Measurements from ENCODE around the gene CYP46A1.

Gene CYP46A1

DNA sequence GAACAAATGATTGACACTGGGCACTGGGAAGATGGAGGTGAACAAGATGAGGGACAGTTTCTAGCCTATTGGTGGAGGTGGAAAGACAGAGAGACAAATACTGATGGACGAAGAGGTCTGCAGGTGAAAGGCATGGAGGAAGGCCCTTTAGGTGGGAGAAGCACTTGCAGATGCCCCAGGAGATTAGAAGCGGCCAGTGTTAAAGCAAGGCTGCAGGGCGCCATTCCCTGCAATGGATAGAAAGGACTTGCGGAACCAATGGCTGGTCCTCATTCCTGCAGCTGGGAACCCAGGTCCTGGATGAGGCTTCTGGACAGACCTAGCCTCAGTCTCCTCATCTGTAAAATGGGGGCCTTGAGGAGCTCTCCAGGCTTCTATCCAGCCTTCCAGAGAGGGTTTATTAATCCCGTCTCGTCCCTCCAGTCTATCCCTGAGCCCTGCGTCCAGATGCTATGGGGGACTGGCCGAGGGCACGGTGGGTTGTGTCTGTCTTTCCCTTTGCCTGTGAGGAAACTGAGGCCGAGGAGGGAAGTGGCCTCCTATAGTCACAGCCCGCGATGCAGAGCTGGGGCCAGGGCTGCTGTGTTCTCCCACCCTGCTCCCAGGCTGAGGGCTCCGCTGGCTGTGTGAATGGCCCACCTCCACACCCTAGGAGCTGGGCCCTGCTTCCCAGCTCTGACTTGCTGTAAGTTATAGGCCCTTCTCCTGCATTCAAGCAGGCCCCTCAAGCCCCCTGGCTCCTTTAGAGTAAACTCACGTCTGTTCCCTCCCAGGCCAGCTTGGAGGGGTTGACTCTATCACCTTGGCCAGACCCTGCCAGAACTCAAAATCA lies 33.0 kb downstream of the CYP46A1 start:
- DNase-seq: no peak

DNA sequence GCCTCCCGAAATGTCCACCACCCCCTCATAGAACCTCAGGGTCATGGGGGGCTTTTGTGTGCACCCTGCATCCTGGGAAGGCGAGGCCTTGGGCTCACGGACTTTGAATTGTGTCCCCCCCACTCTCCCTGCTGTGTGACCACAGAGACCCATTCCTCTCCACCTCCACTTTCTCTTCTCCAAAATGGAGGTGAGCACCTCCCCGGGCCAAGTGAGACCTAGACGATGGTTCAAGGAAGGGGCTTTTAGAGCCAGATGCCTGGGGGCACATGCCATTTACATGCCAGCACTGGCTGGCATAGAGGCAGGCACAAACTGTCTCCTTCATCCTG lies 33.5 kb downstream of the CYP46A1 start:
- no peak for DNase-seq

DNA sequence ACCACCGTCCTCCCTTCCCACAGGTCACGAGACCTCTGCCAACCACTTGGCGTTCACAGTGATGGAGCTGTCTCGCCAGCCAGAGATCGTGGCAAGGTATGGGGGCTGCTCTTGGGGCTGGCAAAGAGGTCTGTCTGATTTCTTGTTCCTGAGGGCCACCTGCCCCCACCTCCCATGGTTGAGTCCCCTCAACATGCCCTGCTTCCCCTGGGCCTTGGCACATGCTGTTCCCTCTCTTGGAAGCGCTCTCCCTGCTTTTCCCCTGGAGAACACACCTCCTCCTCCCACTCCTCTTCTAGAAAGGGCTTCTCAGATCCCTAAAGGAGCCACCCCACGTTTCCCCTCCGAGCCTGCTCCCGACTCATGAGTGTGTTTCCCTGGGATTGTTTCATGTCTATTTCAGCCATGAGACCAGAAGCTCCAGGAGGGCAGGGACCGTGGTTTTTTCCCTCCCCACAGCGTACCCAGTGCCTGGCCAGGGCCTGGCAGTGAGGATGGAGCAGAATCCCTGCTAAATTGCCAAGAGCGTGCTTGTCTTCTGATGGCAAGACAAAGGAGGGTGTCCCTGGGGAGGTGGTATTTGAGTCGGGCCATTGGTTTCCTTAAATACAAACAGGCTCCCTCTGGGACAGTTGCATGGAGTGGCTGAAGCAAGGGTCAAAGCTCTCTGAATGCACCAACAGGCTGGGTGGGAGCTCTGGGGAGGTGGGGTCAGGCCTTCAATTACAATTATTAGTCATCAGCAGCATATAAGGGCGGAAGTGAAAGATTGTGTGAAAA lies 34.1 kb downstream of the CYP46A1 start:
- peak; percentile 78 for DNase-seq

DNA sequence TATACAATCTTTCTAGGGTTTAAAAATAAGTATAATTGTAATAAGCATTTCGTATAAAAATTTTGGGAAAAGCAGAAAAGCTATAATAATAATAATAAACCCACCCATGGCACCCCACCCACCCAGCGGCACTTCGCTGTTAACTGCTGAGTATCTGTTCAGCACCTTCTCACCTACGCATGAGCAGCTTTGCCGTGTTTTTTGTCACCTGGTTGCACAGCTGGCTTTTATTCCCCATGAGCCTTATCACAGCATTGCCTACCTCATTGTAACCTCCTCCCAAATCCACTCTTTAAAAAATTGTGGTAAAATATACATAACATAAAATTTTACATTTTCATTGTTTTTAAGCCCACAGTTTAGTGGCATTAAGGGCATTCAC lies 34.7 kb downstream of the CYP46A1 start:
- peak; percentile 6 for DNase-seq

DNA sequence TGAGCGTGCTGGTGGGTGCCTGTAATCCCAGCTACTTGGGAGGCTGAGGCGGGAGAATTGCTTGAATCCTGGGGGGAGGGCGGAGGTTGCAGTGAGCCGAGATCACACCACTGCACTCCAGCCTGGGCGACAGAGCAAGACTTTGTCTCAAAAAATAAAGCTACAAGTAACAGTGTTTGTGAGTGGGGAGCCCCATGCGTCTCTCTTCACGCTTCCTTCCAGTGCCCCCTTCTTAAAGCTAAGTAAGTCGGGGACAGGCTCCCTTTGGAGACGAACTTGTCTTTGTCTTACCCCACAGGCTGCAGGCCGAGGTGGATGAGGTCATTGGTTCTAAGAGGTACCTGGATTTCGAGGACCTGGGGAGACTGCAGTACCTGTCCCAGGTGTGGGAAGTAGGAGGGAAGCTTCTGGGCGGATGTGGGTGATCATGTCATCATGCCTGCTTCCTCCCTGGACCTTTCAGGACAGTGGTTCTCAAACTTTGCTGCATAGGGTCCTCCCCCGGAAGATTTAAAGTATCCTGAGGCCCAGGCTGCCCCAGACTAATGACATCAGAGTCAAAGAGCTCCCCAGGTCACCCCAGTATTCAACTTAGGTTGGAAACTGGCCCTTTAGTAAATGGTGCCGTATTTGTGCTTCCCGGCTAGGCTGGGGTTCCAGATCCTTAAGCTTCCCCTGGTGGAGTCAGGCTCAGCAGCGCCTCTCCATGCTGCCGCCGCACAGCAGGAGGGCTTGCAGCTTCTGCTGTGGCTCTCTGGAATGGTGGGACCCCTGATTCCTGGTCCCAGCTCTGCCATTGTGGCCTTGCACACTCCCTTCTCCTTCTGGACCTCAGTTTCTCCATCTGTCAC lies 37.1 kb downstream of the CYP46A1 start:
- no peak for DNase-seq

DNA sequence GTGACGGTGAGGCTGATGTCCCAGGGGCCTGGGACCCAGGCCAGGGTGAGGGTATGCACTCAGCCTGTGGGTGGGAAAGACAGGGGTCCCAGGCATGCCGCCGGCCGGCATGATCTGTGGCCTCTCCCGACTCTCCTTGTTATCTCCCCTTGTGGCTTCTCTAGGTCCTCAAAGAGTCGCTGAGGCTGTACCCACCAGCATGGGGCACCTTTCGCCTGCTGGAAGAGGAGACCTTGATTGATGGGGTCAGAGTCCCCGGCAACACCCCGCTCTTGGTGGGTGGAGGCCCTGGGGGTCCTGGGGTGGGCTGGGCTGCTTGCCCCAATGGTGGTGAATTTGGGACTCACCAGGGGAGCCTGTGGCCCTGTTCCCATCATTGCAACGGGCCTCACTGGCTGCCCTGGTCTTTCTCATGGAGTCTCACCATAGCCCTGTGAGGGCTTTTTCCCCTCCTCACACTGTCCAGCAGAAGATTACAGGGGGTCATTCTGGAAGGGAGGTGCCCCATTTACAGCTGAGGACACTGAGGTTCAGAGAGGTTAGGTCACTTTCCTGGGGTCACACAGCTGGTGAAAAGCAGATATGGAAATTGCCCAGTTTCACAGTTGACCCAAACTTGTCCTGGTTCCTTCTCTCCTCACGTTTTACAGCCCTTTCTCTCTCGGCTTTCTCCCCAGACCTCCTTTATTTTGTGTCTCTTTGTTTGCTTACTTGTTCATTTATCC lies 37.9 kb downstream of the CYP46A1 start:
- no peak for DNase-seq

DNA sequence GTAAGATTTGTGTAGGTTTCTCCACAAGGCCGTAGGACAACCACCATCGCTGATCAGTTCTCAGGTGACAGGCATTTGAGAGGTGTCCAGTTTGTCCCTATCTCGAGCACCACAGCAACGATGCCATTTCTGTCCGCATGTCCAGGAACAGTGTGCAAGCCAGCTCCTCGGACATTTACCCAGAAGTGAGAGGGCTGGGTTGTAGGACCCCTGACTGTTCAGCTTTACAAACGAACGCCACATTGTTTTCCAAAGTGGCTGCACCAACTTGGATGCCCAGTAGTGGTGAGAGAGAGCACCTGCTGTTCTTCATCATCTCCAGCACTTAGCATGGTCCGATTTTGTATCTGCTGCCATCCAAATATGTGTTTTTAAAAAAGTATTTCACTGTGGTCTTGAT lies 38.6 kb downstream of the CYP46A1 start:
- no peak for DNase-seq

DNA sequence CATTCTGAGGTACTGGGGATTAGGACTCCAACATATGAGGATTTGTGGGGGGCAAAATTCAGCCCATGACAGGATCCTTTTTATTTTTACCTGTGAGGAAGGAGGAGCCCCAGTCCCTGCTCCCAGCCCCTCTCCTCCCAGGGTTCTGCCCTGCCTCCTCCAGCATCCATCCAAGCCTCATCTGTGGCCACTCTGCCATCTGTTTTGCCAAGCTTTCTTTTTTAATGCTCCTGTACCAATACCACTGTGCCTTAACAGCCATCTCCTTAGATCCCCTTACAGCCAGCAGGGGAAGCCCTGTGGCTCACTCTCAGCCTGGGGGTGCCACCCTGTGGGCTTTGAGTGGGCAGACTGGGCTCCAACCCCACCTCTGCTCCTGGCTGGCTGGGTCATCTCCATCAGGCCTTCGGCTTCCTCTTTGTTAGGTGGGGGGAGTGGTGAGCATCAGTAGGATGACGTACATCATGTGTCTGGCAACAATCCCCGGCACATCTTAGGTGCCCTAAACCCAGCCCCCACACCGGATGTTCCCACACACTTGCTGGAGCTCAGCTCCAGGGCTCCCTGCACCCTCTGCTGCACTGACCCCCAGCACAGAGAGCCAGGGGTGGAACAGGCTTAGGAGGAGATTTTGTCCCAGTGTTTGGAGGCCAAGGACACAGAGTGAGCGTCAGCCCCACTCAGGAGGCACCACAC lies 40.2 kb downstream of the CYP46A1 start:
- DNase-seq: no peak

DNA sequence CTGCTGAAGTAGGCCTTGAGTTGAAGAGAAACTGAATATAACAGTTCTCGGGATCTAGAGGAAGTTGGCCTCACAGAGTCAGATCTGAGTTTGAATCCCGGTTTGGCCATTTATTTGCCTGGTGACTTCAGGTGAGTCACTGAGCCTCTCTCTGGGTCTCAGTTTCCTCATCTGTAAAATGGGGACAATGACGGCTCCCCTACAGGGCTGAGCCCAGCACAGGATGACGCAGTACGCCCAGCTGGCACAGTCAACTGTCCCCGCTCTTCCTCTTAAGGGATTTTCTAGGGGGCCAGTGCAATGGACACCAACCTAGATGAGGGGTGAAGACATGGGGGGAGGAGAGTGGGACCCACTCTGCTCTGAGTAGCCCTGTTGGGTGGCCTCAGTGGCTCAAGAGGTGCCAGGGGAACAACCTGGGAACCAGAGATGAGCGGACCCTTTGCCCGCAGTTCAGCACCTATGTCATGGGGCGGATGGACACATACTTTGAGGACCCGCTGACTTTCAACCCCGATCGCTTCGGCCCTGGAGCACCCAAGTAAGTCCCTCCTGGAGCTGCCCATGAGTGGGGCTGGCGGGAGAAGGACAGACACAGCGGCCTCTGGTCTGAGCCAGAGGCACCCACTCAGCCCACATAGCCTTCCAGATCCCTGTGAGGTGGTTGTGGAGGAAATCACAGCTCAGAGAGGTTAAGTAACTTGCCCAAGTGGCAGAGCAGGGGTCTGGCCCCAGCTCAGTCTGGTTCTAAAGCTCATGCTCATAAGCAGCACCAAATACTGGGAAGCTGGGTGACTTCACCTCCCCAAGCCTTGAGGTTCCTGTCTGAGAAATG lies 41.1 kb downstream of the CYP46A1 start:
- DNase-seq: no peak

DNA sequence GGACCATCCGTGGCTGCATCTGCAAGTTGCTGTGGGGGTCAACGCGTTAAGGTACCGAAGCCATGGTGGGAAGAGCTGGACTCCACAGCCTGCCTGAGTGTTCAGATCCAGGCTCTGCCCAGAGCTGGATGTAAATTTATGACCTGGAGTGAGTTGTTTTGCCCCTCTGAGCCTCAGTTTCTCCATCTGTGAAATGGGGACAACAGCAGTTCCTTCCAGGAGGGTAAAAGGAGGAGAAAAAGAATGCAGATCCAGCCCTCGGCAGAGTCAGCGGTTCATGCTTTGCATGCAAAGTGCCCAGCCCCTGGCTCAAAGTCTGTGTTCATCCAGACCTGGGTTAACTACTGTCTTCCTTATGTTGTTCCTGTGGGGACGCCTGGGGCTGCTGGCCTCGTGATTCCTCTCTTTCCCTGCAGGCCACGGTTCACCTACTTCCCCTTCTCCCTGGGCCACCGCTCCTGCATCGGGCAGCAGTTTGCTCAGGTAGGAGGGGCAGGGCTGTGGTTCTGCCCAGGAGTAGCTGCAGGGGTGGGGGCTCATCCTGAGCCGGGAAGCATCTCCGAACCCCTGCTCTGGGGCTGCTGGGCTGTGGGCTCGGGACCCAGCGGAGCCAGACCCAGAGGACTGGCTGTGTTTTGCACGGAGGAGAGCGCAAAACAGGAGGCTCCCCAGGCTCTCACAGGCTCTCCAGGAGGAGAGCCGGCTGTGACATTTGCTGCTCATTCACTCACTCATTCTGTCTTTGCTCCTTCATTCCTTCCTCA lies 41.9 kb downstream of the CYP46A1 start:
- no peak for DNase-seq

DNA sequence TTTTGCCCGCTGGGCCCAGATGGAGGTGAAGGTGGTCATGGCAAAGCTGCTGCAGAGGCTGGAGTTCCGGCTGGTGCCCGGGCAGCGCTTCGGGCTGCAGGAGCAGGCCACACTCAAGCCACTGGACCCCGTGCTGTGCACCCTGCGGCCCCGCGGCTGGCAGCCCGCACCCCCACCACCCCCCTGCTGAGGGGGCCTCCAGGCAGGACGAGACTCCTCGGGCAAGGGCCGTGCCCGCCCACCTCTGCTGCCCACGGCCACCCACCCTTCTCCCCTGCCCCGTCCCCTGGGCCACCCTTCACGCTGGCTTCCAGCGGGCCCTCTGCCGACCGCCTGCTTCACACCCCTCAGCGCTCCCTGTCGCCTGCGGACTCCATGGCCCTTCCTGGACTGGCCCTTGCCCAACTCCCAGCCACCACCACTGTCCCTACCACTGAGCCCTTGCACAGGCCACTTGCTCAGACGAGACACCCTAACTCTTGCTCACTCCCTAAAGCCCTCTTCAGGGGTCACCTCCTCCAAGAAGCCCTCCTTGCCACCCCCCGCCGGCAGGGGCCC lies 42.5 kb downstream of the CYP46A1 start:
- DNase-seq: no peak

DNA sequence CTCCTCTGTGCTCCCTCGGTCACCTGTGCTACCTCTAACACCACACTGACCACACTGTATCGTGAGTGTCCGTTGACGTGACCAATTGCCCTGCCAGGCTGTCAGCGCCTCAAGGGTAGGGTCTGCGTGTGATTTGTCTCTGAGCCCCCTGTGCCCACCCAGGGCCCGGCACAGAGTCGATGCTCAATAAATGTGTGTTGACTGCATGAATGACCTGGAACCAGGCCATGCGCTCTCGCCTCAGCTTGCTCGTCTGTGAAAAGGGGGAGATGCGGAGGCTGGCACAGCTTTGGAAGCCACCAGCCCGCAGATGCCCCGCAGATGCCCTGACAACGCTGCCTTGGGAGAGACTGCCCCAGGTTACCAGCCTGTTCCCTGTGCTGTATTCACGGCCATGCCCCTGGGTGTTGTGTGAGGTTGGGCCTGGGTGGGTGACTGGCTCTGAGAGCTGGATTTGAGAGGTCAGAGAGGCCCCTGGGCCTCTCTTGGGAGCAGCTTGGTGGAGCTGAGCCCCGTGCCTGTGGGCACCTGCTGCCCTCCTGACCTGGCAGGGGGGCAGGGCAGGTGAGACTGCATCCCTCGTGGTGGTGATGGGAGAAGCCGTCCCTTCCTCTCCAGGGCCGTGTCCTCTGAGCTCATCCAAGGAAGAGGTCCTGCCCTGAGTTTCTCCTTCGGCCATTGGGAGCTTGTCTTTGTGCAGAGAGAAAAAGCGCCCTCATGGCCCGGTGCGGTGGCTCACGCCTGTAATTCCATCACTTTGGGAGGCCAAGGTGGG lies 43.2 kb downstream of the CYP46A1 start:
- DNase-seq: no peak

DNA sequence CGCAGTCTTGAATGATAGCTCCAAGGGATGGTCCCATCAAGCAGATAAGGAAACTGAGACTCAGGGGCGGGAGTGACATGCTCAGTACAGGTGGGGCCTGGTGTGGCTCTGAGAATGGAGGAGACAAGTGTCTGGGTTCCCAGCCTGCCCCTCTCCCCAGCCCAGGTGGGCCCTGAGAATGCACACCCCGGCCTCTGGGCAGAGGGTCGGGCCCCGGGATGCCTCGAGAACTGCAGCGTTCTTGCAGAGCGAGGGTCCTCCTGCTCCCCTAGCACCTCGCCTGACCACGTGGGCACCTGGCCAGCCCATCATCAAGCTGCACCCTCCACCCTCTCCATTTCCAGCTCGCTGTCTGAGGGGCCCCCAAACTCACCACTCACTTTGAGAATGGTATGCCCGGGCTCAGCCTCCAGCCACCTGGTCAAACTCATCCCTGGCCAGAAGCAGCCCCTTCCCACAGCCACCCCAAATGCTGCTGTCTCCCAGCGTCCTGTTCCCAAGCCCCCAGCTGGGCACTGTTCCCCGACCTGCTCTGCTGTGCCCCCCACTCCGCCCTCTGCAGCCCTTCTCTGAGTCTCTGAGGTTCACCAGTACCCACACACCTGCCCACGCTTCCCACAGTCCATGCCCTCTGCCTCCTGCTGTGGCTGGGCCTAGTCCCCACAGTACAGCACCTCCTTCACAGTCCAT lies 44.3 kb downstream of the CYP46A1 start:
- DNase-seq: no peak

DNA sequence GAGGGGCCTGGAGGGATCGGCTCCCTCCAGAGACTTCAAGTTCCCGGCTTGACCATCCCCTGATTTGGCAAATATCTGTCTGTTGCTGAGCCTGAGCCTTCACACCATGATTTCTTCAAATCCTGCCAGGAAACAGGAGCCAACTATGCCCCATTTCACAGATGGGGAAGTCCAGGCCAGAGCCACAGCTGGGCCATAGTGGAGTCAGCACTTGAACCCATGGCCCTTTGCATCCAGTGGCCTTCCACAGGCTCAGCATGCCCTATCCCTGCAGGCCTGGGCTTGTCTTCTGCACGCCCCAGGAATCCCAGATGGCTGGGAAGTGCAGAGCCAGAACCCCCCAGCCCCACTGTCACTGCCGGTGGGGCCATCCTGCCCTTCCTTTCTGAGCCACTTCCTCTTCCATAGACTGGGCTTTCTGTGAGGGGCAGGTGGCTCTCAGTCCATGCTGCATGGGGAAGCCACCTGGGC lies 44.9 kb downstream of the CYP46A1 start:
- DNase-seq: no peak

DNA sequence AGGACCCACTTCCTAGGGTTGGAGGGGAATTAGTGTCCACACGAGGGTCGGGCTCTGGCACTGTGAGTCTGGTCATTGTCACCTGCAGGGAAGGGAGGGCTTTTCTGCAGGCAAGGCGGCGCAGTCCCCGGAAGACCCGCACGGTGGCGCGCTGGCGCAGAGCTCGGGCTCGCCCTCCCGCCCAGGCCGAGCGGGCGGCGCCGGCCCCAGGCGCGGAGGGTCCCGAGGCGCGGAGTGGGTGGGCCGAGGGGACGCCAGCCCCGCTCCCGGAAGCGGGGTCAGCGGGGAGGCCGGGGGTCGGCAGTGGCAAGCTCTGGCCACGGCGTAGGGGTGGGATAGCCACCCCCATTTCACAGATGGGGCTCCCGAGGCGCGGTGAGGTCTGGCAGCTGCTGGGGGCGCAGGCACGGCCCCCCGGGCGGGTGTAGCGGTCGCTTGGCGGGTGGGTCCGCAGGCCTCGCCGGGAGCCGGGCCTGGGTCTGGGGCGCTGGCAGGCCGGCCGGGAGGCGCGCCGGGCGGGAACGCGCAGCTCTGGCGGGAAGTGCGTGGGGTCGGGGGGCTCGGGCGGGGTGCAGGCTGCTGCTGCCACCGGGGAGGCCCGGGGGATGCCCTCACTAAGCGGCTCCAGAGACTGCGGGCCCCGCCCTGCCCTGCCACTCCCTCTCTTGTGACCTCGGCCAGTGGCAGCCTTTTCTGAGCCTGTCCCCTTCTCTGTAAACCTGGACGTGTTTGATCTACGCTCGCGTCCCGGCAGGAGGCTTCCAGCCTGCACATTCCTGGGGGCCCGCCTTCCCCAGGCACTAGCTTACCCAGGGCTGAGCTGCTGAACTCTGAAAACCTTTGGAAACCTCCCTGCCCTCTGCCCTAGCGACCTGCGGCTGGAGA lies 46.1 kb downstream of the CYP46A1 start:
- DNase-seq: peak; percentile 59

DNA sequence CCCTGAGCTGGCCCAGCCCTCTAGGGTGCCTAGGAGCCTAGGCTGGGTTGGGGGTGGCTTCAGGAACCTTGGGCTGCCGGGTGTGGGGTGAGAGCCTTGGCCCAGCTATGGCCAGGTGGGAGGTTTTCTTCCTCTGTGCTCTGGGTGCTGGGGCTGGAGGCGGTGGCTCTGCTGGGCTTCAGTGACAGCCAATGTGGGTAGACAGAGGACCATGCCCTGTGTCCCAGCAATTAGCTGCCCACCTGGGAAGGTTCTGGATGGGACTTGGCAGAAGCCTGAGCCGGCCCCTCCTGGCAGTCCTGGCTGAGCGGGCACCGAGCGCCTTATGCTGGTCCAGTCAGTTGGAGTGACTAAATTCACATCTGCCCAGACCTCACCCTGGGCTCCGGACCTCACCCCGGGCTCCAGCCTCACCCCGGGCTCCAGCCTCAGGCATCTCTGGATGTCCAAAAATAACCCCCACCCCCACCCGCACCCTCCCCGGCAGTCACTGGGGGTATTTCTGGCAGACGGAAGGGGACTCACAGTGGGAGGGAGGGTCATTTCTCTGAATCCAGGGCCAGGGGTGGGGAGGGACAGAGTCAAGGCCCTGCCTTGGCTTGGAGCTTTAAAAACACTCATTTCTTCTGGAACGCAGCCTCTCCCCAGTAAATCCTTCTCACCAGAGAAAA lies 46.9 kb downstream of the CYP46A1 start:
- DNase-seq: no peak

All from NCI-H2171 (cell line).